Loucy (cell line): ENCODE measurements around the gene ASCL2.

Experiments used
- H2AFZ ChIP-seq: fragments of 200-600 bp; sonication (generic); 2 replicates; pipeline ENCODE4 v1.6.0; 2016; ENCODE audit warnings: antibody characterized with exemption, mild to moderate bottlenecking, low read length, moderate library complexity
- H3F3A ChIP-seq: fragments of 200-600 bp; 2 replicates; pipeline ENCODE4 v1.6.0; 2016; ENCODE audit warnings: antibody characterized with exemption, low read depth, mild to moderate bottlenecking
- H3K27me3 ChIP-seq: fragments of 200-600 bp; sonication (generic); 2 replicates; pipeline ENCODE4 v1.6.1; 2014; ENCODE audit warnings: low read length, mild to moderate bottlenecking; ENCODE audit not compliant: insufficient read depth, poor library complexity, severe bottlenecking
- H3K36me3 ChIP-seq: fragments of 200-600 bp; sonication (generic); 2 replicates; pipeline ENCODE4 v1.6.1; 2016; ENCODE audit warnings: low read length; ENCODE audit not compliant: insufficient read depth
- H3K4me1 ChIP-seq: fragments of 200-600 bp; sonication (generic); 2 replicates; pipeline ENCODE4 v1.5.1; 2014; ENCODE audit warnings: low read length, mild to moderate bottlenecking; ENCODE audit not compliant: insufficient read depth, poor library complexity, severe bottlenecking
- H3K4me2 ChIP-seq: fragments of 200-600 bp; sonication (generic); 2 replicates; pipeline ENCODE4 v1.6.0; 2014; ENCODE audit warnings: antibody characterized with exemption, low read length, low read depth, mild to moderate bottlenecking; ENCODE audit not compliant: poor library complexity, severe bottlenecking
- H3K4me3 ChIP-seq: fragments of 200-600 bp; sonication (generic); 2 replicates; pipeline ENCODE4 v1.5.1; 2014; ENCODE audit warnings: low read length, mild to moderate bottlenecking, mixed read lengths; ENCODE audit not compliant: poor library complexity, severe bottlenecking
- H3K79me2 ChIP-seq: fragments of 200-600 bp; sonication (generic); 2 replicates; pipeline ENCODE4 v1.6.1; 2014; ENCODE audit warnings: low read length; ENCODE audit not compliant: insufficient read depth
- H3K9ac ChIP-seq: fragments of 200-600 bp; sonication (generic); 2 replicates; pipeline ENCODE4 v1.6.0; 2014; ENCODE audit warnings: mild to moderate bottlenecking, low read depth, low read length, moderate library complexity; ENCODE audit not compliant: poor library complexity, severe bottlenecking
- H3K9me2 ChIP-seq: fragments of 200-600 bp; sonication (generic); replicated peaks from 2 replicates; pipeline ENCODE4 v1.6.1; 2016; ENCODE audit warnings: low read depth, low read length, mixed read lengths
- H3K9me3 ChIP-seq: fragments of 200-600 bp; sonication (generic); 2 replicates; pipeline ENCODE4 v1.6.1; 2014; ENCODE audit warnings: mild to moderate bottlenecking, antibody characterized with exemption, low read length, low read depth; ENCODE audit not compliant: insufficient read depth
- H4K20me1 ChIP-seq: fragments of 200-600 bp; sonication (generic); 2 replicates; pipeline ENCODE4 v1.6.0; 2014; ENCODE audit warnings: antibody characterized with exemption, low read length, mild to moderate bottlenecking; ENCODE audit not compliant: insufficient read depth, poor library complexity, severe bottlenecking
- CTCF ChIP-seq: fragments of 200-600 bp; sonication (generic); conservative IDR thresholded peaks from 2 replicates; pipeline ENCODE4 v1.5.1; 2014; ENCODE audit warnings: mild to moderate bottlenecking, antibody characterized with exemption, low read length
- EZH2phosphoT487 ChIP-seq: fragments of 200-600 bp; IDR thresholded peaks from 2 replicates; pipeline ENCODE4 v1.6.1; 2018; ENCODE audit warnings: antibody characterized with exemption, mild to moderate bottlenecking, moderate library complexity, borderline replicate concordance

The ASCL2 gene

GRCh38 chr11:2249189-2249916 is 21.0 kb downstream of the ASCL2 start:
- Histone ChIP-seq H3K27me3 (no peaks in the 10 kb centered on the region), H3K9me2 (no peaks in the 10 kb centered on the region), H3K9ac (no peak overlapping the region), H2AFZ (no peak overlapping the region), H3K4me1 (no peaks in the 10 kb centered on the region), H3K4me2 (no peak overlapping the region), H3K9me3 (no peaks in the 10 kb centered on the region), H3K4me3 (no peak overlapping the region), H3K36me3 (no peaks in the 10 kb centered on the region), H3K79me2 (no peaks in the 10 kb centered on the region), H3F3A (no peaks in the 10 kb centered on the region), H4K20me1 (no peaks in the 10 kb centered on the region)
- no peak for TF ChIP-seq EZH2phosphoT487
- TF ChIP-seq CTCF, result no peak

GRCh38 chr11:2248762-2249161 is 21.6 kb downstream of the ASCL2 start:
- H3K4me1 ChIP-seq, result no peaks in the 10 kb centered on the region
- H2AFZ ChIP-seq, result no peak overlapping the region
- no peaks in the 10 kb centered on the region for H4K20me1 ChIP-seq
- no peak overlapping the region for H3K4me2 ChIP-seq
- no peaks in the 10 kb centered on the region for H3K9me2 ChIP-seq
- no peak for TF ChIP-seq CTCF
- TF ChIP-seq EZH2phosphoT487, result no peak
- H3K27me3 ChIP-seq, result no peaks in the 10 kb centered on the region
- H3F3A ChIP-seq, result no peaks in the 10 kb centered on the region
- no peaks in the 10 kb centered on the region for H3K9me3 ChIP-seq
- H3K9ac ChIP-seq, result no peak overlapping the region
- no peak overlapping the region for H3K4me3 ChIP-seq
- no peaks in the 10 kb centered on the region for H3K36me3 ChIP-seq
- H3K79me2 ChIP-seq, result no peaks in the 10 kb centered on the region

DNA sequence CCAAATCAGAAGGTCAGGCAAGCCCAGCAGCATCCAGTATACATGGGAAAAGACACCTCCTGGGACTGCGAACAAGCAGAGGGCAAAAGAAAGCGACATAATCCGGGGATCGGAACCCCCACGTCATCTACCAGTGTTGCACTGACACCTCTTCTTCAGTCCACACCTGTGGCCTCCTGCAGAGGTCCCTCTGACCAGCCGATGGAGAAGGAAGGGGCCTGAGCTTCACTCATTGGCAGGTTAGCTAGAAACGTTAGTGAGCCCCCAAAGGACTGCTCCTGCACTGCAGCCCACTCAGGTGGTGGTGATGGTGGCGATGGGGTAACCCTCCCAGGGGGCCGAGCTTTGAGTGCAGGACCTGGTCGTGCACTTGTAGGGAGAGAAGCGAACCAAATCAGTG is 22.1 kb downstream of the ASCL2 start:
- no peaks in the 10 kb centered on the region for H3K36me3 ChIP-seq
- no peaks in the 10 kb centered on the region for H3K79me2 ChIP-seq
- no peak overlapping the region for H3K4me2 ChIP-seq
- H3F3A ChIP-seq, result no peaks in the 10 kb centered on the region
- H3K9me3 ChIP-seq, result no peaks in the 10 kb centered on the region
- no peak overlapping the region for H3K9ac ChIP-seq
- no peak overlapping the region for H3K4me3 ChIP-seq
- H2AFZ ChIP-seq, result no peak overlapping the region
- TF ChIP-seq EZH2phosphoT487 (no peak), CTCF (no peak)
- no peaks in the 10 kb centered on the region for H4K20me1 ChIP-seq
- H3K27me3 ChIP-seq, result no peaks in the 10 kb centered on the region
- no peaks in the 10 kb centered on the region for H3K4me1 ChIP-seq
- H3K9me2 ChIP-seq, result no peaks in the 10 kb centered on the region
